ENCODE measurements around the gene C19orf67. TPM values are rescaled to one million over a fixed set of nuclear protein-coding genes. Genes with fewer than 3 reads are reported as not detected.

The C19orf67 gene
- total RNA-seq, 1 experiment from 2014 or later: 0.28 TPM

- ChIA-PET CTCF (no interaction called here), POLR2A (no interaction called here)
These were observed 5.0 kb upstream of the C19orf67 start, which contains the start of gene SAMD1 for GRCh38 chr19:14090509-14091080. SAMD1 (minus strand) TSS chr19:14090751.

GRCh38 chr19:14089662-14090508 lies 4.3 kb upstream of the C19orf67 start:
- ATAC-seq (peak; percentile 44), DNase-seq (ENCODE audit: low read depth, low spot score) (no peak)
- intact Hi-C loops (cut with micrococcal nuclease; ENCODE audit: unreplicated experiment): no loop called here
- Histone ChIP-seq H3K27me3 (ENCODE audit: control insufficient read depth, insufficient read depth, low read length) (no peaks in the 10 kb centered on the region), H3K36me3 (ENCODE audit: control insufficient read depth, insufficient read depth, low read length) (no peaks in the 10 kb centered on the region; the same call in 1 of the 2 replicates), H3K4me3 (ENCODE audit: low read depth in 2 of 2, low read length in 2 of 2) (peak overlapping the region; percentile 50 to 51), H3K27ac (ENCODE audit: low read length) (no peak overlapping the region), H3K9me3 (ENCODE audit: control insufficient read depth, insufficient read depth, low read depth, low read length) (peaks cover 3% of the 10 kb centered on the region; the same call in 1 of the 2 replicates), H3K4me1 (ENCODE audit: control insufficient read depth, insufficient read depth, low read length) (peaks cover 4% of the 10 kb centered on the region)
- POLR2A ChIA-PET: interaction anchor here (0.6 kb wide), 1 partner anchor 252 kb away, joined by 4 read pairs; no protein-coding TSS in a partner anchor
- in situ Hi-C loops (cut with HindIII; ENCODE audit: low pct_unique_long_range_greater_than_20kb, low sequenced_read_pairs): no loop called here
- no TSS peak for BruUV-seq (replicated peaks)
- CTCF ChIA-PET: interaction anchor here (0.7 kb wide), 1 partner anchor 24 kb away, joined by 7 read pairs; no protein-coding TSS in a partner anchor
- TF ChIP-seq SIN3A (IDR thresholded peaks at IDR 0.05; ENCODE audit: borderline replicate concordance, insufficient read depth, low read depth, low read length) (no peak), REST (IDR thresholded peaks at IDR 0.05; ENCODE audit: insufficient read depth in 1 of 2, low read depth in 2 of 2, low read length in 1 of 2) (no peak), POLR2AphosphoS5 (IDR thresholded peaks at IDR 0.05; ENCODE audit: low read depth, low read length) (no peak), CTCF (IDR thresholded peaks at IDR 0.05) (peak; percentile 44; the same call in 1 of the 2 replicates), TCF7L2 (IDR thresholded peaks at IDR 0.05; ENCODE audit: low read depth, low read length) (no peak)

More at GRCh38 chr19:14090509-14091080, 5.0 kb upstream of the C19orf67 start, which contains the start of gene SAMD1:
- Histone ChIP-seq H3K4me1 (ENCODE audit: control insufficient read depth, insufficient read depth, low read length) (peaks cover 4% of the 10 kb centered on the region), H3K9me3 (ENCODE audit: control insufficient read depth, insufficient read depth, low read depth, low read length) (peaks cover 3% of the 10 kb centered on the region; the same call in 1 of the 2 replicates), H3K36me3 (ENCODE audit: control insufficient read depth, insufficient read depth, low read length) (no peaks in the 10 kb centered on the region; the same call in 1 of the 2 replicates), H3K27me3 (ENCODE audit: control insufficient read depth, insufficient read depth, low read length) (no peaks in the 10 kb centered on the region), H3K4me3 (ENCODE audit: low read depth in 2 of 2, low read length in 2 of 2) (peak within 1 kb of the TSS; percentile 64 to 66), H3K27ac (ENCODE audit: low read length) (peak within 1 kb of the TSS; percentile 89)
- ATAC-seq (peak; percentile 76), DNase-seq (ENCODE audit: low read depth, low spot score) (no peak)
- peak; percentile 18; the same call in 1 of the 2 replicates for TF ChIP-seq SIN3A (IDR thresholded peaks at IDR 0.05; ENCODE audit: borderline replicate concordance, insufficient read depth, low read depth, low read length)
- no peak for TF ChIP-seq TCF7L2 (IDR thresholded peaks at IDR 0.05; ENCODE audit: low read depth, low read length)
- no peak for TF ChIP-seq REST (IDR thresholded peaks at IDR 0.05; ENCODE audit: insufficient read depth in 1 of 2, low read depth in 2 of 2, low read length in 1 of 2)
- in situ Hi-C loops (cut with HindIII; ENCODE audit: low pct_unique_long_range_greater_than_20kb, low sequenced_read_pairs) (no loop called here), intact Hi-C loops (cut with micrococcal nuclease; ENCODE audit: unreplicated experiment) (no loop called here)
- BruUV-seq (replicated peaks): no TSS peak

Data from Panc1 (cell line).